ENCODE data around the gene NEURL4. TPM values are rescaled to one million over a fixed set of nuclear protein-coding genes. Genes with fewer than 3 reads are reported as not detected.

The NEURL4 gene
- total RNA-seq, 1 donor from 2014 or later, result 22.6 TPM

GRCh38 chr17:7332111-7332510 is 3.0 kb upstream of the NEURL4 start:
- DNase-seq (ENCODE audit: extremely low spot score in 2 of 2), result no peak
- Histone ChIP-seq H3K27ac (no peak overlapping the region), H3K9me3 (no peaks in the 10 kb centered on the region), H3K36me3 (no peaks in the 10 kb centered on the region), H3K27me3 (no peaks in the 10 kb centered on the region), H3K4me1 (peaks cover 22% of the 10 kb centered on the region), H3K4me3 (no peak overlapping the region)
- intact Hi-C loops (cut with DNase I), result no loop called here
- TF ChIP-seq POLR2A (IDR thresholded peaks at IDR 0.05) (no peak), CTCF (IDR thresholded peaks at IDR 0.05) (no peak), POLR2AphosphoS5 (IDR thresholded peaks at IDR 0.05; ENCODE audit: insufficient read depth in 1 of 2, low read depth in 1 of 2) (no peak)

- H3K27me3 ChIP-seq, result no peaks in the 10 kb centered on the region
- no peaks in the 10 kb centered on the region for H3K9me3 ChIP-seq
- peaks cover 22% of the 10 kb centered on the region for H3K4me1 ChIP-seq
- H3K4me3 ChIP-seq, result peak overlapping the region; percentile 70 to 99
- intact Hi-C loops (cut with DNase I), result no loop called here
- DNase-seq (ENCODE audit: extremely low spot score in 2 of 2), result no peak
- H3K27ac ChIP-seq, result peak overlapping the region; percentile 82
- no peak for TF ChIP-seq POLR2AphosphoS5 (IDR thresholded peaks at IDR 0.05; ENCODE audit: insufficient read depth in 1 of 2, low read depth in 1 of 2)
- TF ChIP-seq CTCF (IDR thresholded peaks at IDR 0.05), result no peak
- TF ChIP-seq POLR2A (IDR thresholded peaks at IDR 0.05), result no peak
- H3K36me3 ChIP-seq, result peaks cover 0 to under 1% of the 10 kb centered on the region in 2 donors
Measured at GRCh38 chr17:7330638-7331015, 1.5 kb upstream of the NEURL4 start.

- Histone ChIP-seq H3K27ac (peak overlapping the region; percentile 82), H3K36me3 (peaks cover 0 to 6% of the 10 kb centered on the region in 2 donors), H3K4me3 (peak overlapping the region; percentile 70 to 99), H3K27me3 (no peaks in the 10 kb centered on the region), H3K4me1 (peaks cover 22% of the 10 kb centered on the region), H3K9me3 (no peaks in the 10 kb centered on the region)
- TF ChIP-seq POLR2AphosphoS5 (IDR thresholded peaks at IDR 0.05; ENCODE audit: insufficient read depth in 1 of 2, low read depth in 1 of 2) (no peak), CTCF (IDR thresholded peaks at IDR 0.05) (no peak), POLR2A (IDR thresholded peaks at IDR 0.05) (no peak)
- intact Hi-C loops (cut with DNase I), result no loop called here
- no peak for DNase-seq (ENCODE audit: extremely low spot score in 2 of 2)
Measured at GRCh38 chr17:7329997-7330637, 982 bp upstream of the NEURL4 start.

- intact Hi-C loops (cut with DNase I), result no loop called here
- Histone ChIP-seq H3K4me3 (peak overlapping the region; percentile 70 to 99), H3K27me3 (no peaks in the 10 kb centered on the region), H3K36me3 (peaks cover 0 to 12% of the 10 kb centered on the region in 2 donors), H3K9me3 (no peaks in the 10 kb centered on the region), H3K27ac (peak overlapping the region; percentile 82), H3K4me1 (peaks cover 22% of the 10 kb centered on the region)
- DNase-seq (ENCODE audit: extremely low spot score in 2 of 2), result peak in 1 of 2 donors; percentile 99
- peak in 1 of 2 donors; percentile 83 for TF ChIP-seq POLR2A (IDR thresholded peaks at IDR 0.05)
- TF ChIP-seq POLR2AphosphoS5 (IDR thresholded peaks at IDR 0.05; ENCODE audit: insufficient read depth in 1 of 2, low read depth in 1 of 2), result peak; percentile 95 to 98
- no peak for TF ChIP-seq CTCF (IDR thresholded peaks at IDR 0.05)
Measured at GRCh38 chr17:7329374-7329996, 350 bp upstream of the NEURL4 start.

GRCh38 chr17:7328009-7328408 is 1.1 kb downstream of the NEURL4 start:
- TF ChIP-seq POLR2A (IDR thresholded peaks at IDR 0.05), result no peak
- TF ChIP-seq POLR2AphosphoS5 (IDR thresholded peaks at IDR 0.05; ENCODE audit: insufficient read depth in 1 of 2, low read depth in 1 of 2), result no peak
- no peak for TF ChIP-seq CTCF (IDR thresholded peaks at IDR 0.05)

More at GRCh38 chr17:7328009-7328408, 1.1 kb downstream of the NEURL4 start:
- peaks cover 22% of the 10 kb centered on the region for H3K4me1 ChIP-seq
- H3K9me3 ChIP-seq, result no peaks in the 10 kb centered on the region
- intact Hi-C loops (cut with DNase I), result no loop called here
- no peaks in the 10 kb centered on the region for H3K27me3 ChIP-seq
- DNase-seq (ENCODE audit: extremely low spot score in 2 of 2), result no peak
- H3K27ac ChIP-seq, result no peak overlapping the region
- no peak overlapping the region for H3K4me3 ChIP-seq
- H3K36me3 ChIP-seq, result peaks cover 0 to 24% of the 10 kb centered on the region in 2 donors
